ENCODE results near the gene GJC1.

GJC1 gene

GRCh38 chr17:44807817-44808155, 22.3 kb downstream of the GJC1 start:
- TF ChIP-seq CTCF (IDR thresholded peaks at IDR 0.05; ENCODE audit: extremely low read depth, insufficient read depth, missing control alignments) = no peak
- in situ Hi-C loops (cut with MboI; ENCODE audit: low pct_unique_long_range_greater_than_20kb, low sequenced_read_pairs, unreplicated experiment) = no loop called here
- no peak for DNase-seq (ENCODE audit: low spot score)

GRCh38 chr17:44807093-44807816, 22.8 kb downstream of the GJC1 start:
- DNase-seq (ENCODE audit: low spot score) = no peak
- in situ Hi-C loops (cut with MboI; ENCODE audit: low pct_unique_long_range_greater_than_20kb, low sequenced_read_pairs, unreplicated experiment) = no loop called here
- no peak for TF ChIP-seq CTCF (IDR thresholded peaks at IDR 0.05; ENCODE audit: extremely low read depth, insufficient read depth, missing control alignments)

GRCh38 chr17:44804302-44805089, 25.6 kb downstream of the GJC1 start:
- no peak for DNase-seq (ENCODE audit: low spot score)
- no peak for TF ChIP-seq CTCF (IDR thresholded peaks at IDR 0.05; ENCODE audit: extremely low read depth, insufficient read depth, missing control alignments)
- in situ Hi-C loops (cut with MboI; ENCODE audit: low pct_unique_long_range_greater_than_20kb, low sequenced_read_pairs, unreplicated experiment) = no loop called here

GRCh38 chr17:44801880-44802279, 28.2 kb downstream of the GJC1 start:
- in situ Hi-C loops (cut with MboI; ENCODE audit: low pct_unique_long_range_greater_than_20kb, low sequenced_read_pairs, unreplicated experiment) = no loop called here
- DNase-seq (ENCODE audit: low spot score) = no peak
- TF ChIP-seq CTCF (IDR thresholded peaks at IDR 0.05; ENCODE audit: extremely low read depth, insufficient read depth, missing control alignments) = no peak

GRCh38 chr17:44798356-44798755, 31.7 kb downstream of the GJC1 start:
- DNase-seq (ENCODE audit: low spot score) = no peak
- in situ Hi-C loops (cut with MboI; ENCODE audit: low pct_unique_long_range_greater_than_20kb, low sequenced_read_pairs, unreplicated experiment) = no loop called here
- TF ChIP-seq CTCF (IDR thresholded peaks at IDR 0.05; ENCODE audit: extremely low read depth, insufficient read depth, missing control alignments) = no peak

GRCh38 chr17:44797802-44798201, 32.3 kb downstream of the GJC1 start:
- DNase-seq (ENCODE audit: low spot score) = no peak
- in situ Hi-C loops (cut with MboI; ENCODE audit: low pct_unique_long_range_greater_than_20kb, low sequenced_read_pairs, unreplicated experiment) = no loop called here
- no peak for TF ChIP-seq CTCF (IDR thresholded peaks at IDR 0.05; ENCODE audit: extremely low read depth, insufficient read depth, missing control alignments)
